AG04449 (cell line): ENCODE results near the gene ITPKA.

Experiments used
- CTCF ChIA-PET: fragments of 350-600 bp; formaldehyde crosslinking; extraction: SDS; loops from one replicate; lab custom pipeline; 2021; ENCODE audit warnings: antibody characterized with exemption; lab: Yijun Ruan, JAX
- POLR2A ChIA-PET: fragments of 400-600, 350-600 bp; formaldehyde crosslinking; extraction: SDS; loops from one replicate; lab custom pipeline; 2020; ENCODE audit warnings: antibody characterized with exemption, inconsistent platforms; lab: Yijun Ruan, JAX
- DNase-seq: peaks from one replicate; pipeline ENCODE4 v3.0.0-alpha.2; 2010; ENCODE audit warnings: low read depth, low spot score
- H3K4me3 ChIP-seq: 2 replicates; pipeline ENCODE4 v1.5.1; 2011; ENCODE audit warnings: low read depth, mild to moderate bottlenecking, control low read depth, low read length
- TF ChIP-seq, protein P1 (sequence below): IDR thresholded peaks from one replicate; pipeline ENCODE4 v1.5.1; 2011; ENCODE audit warnings: mild to moderate bottlenecking, moderate library complexity, low read length, control low read depth, inconsistent platforms; ENCODE audit not compliant: insufficient read depth; ENCODE audit errors: missing control alignments

The ITPKA gene

DNA sequence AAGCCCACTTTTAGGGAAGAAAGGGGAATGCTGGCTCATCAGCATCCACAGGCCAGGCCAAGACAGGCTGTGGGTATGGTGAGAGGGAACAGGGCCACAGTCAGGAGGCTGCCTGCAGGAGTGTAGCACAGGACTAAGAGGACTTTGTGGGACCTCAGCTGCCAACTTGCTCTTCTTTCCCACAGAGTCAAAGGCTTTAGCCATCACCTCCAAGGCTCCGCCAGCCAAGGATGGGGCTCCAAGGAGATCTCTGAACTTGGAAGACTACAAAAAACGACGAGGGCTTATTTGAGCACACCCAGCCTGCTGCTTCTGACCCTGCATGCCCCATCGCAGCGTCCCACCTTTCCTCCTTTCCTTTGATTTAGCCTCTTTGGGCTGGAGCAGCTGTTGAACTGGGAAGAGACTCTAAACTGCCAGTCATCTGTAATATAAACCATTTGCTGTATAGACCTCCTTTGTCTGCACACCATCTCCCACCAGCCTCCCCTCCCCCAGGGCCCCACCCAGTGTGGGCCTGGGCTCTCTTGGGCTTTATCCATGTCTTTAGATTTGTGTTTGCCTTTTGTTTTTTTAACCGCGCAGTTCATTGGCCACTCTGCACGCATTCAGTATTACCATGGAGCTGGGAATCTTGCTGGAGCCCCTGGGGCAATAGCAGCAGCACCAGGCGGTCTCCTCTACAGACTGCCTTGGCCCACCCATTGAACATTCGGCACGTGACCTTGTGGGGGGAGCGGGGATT is 13.1 kb upstream of the ITPKA start:
- no peak for DNase-seq
- TF ChIP-seq, protein P1, sequence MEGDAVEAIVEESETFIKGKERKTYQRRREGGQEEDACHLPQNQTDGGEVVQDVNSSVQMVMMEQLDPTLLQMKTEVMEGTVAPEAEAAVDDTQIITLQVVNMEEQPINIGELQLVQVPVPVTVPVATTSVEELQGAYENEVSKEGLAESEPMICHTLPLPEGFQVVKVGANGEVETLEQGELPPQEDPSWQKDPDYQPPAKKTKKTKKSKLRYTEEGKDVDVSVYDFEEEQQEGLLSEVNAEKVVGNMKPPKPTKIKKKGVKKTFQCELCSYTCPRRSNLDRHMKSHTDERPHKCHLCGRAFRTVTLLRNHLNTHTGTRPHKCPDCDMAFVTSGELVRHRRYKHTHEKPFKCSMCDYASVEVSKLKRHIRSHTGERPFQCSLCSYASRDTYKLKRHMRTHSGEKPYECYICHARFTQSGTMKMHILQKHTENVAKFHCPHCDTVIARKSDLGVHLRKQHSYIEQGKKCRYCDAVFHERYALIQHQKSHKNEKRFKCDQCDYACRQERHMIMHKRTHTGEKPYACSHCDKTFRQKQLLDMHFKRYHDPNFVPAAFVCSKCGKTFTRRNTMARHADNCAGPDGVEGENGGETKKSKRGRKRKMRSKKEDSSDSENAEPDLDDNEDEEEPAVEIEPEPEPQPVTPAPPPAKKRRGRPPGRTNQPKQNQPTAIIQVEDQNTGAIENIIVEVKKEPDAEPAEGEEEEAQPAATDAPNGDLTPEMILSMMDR, result no peak
- POLR2A ChIA-PET, result no interaction called here
- CTCF ChIA-PET, result interaction anchor here (1.3 to 2.8 kb wide), 3 partner anchors 14 to 424 kb away, joined by 3 to 12 read pairs (median 3); no protein-coding TSS in a partner anchor
- H3K4me3 ChIP-seq, result no peak overlapping the region

DNA sequence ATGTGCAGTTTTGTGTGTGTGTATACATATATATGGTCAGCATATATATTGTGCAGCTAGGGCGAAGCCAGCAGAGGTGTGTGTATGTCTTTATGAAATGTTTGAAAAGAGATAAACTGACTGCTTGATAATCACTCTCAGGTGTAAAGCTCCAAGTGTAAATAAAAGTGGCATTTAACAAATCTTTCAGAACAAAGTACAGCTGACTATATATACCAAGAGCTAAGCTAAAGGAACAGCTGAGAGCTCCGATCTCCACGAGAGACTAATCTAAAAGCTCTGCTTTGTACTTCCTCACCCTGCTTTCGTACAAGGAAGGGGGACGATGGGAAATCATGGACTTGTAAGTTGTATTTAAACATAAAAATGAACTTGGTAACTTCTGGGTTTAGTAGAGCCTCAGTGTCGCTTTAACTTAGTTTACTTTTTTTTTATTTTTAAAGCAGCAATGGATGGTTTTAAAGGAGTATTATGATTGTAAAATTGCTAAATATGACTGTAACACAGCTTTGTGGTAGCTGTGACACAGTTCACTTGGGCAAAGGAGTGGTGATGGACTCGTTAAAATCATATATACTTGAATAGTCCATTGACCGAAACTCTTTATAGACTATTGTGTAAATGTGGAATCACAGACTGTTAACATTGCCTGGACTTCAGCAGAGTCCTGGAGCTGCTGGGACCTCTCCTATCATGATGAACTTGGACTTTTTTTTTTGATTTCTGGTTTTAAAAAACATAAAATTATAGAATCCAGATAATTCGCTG is 11.4 kb upstream of the ITPKA start:
- CTCF ChIA-PET, result interaction anchor here (1.3 to 2.8 kb wide), 2 partner anchors 16 to 422 kb away, joined by 3 to 12 read pairs; no protein-coding TSS in a partner anchor
- TF ChIP-seq, protein P1, result no peak
- H3K4me3 ChIP-seq, result no peak overlapping the region
- no peak for DNase-seq
- POLR2A ChIA-PET, result no interaction called here

DNA sequence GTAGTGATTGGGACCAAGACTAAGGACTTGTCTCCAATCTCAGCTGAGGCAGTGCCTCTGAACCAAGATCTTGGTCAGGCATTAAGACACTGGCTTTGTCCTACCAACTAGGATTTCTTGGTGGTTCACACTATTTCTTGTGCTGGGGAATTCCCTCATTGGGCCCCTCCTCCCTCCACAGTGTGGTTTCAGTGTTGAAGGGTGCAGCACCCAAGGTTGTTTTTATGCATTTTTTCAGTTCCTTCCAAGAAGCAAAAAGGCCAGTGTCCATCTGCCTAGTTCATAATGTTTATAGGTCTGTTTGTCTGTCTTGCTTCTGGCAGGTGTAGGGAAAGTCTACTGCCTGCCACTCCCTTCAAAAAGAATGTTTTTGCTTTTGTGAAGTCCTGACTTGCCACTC is 10.6 kb upstream of the ITPKA start:
- DNase-seq, result no peak
- H3K4me3 ChIP-seq, result no peak overlapping the region
- ChIA-PET CTCF (interaction anchor here (2.8 kb wide), 1 partner anchor 17 kb away, joined by 12 read pairs; no protein-coding TSS in a partner anchor), POLR2A (no interaction called here)
- TF ChIP-seq, protein P1, result no peak

DNA sequence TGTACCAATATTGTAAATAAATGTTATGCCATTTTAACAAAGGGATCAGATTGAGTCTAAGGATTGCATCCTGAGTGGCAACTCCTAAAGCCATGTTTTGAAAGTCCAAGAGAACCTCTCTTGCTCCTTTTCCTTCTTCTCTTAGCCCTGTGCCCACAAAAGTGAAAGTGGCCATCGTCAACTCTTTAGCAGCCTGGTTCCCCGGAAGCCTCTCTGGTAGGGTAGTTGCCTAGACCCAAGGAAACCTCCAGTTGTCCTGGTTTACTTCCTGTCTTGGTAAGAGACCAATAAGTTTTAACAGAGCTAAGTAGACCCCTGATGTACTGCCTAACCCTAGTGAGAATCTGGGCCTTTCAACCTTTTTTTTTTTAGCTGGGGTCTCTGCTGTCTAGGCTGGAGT is 10.2 kb upstream of the ITPKA start:
- H3K4me3 ChIP-seq, result no peak overlapping the region
- CTCF ChIA-PET, result interaction anchor here (1.7 kb wide), 1 partner anchor 18 kb away, joined by 7 read pairs; no protein-coding TSS in a partner anchor
- TF ChIP-seq, protein P1, result no peak
- POLR2A ChIA-PET, result no interaction called here
- DNase-seq, result no peak

DNA sequence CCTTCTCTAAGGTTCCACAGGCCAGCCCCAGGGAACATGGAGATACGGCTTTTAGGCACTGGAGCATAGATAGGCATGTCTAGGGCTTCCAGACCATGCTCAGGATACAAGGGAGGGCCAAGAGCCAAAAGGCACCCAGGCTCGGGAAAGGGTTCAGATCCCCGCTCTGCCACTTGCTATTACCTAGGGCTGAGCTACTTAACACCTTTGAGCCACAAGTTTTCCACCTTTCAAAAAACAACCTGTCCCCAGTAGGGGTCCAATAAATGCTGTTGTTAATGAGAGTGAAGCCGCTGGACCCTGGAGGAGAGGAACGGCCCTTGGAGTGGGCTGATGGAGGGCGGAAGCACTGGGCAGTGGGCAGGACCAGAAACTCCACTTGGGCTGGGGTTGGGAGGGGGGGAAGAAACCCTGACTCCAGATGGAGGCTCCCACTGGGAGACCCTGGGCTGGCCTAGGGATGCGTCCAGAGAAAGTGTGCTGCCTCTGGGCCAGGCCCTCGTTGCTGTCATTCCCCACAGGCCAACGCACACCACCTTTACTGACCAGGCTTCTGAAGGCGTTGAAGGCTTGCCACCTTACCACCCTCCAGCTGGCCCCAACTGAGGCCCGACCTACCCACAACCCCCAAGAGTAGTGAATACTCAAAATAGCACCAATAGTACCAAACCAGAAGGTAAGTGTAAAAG is 8.6 kb upstream of the ITPKA start:
- no peak for DNase-seq

More for the DNA sequence above, 8.6 kb upstream of the ITPKA start:
- H3K4me3 ChIP-seq, result no peak overlapping the region
- TF ChIP-seq, protein P1, result no peak
- CTCF ChIA-PET, result interaction anchor here (1.7 kb wide), 1 partner anchor 19 kb away, joined by 7 read pairs; no protein-coding TSS in a partner anchor
- POLR2A ChIA-PET, result interaction anchor here (1.6 kb wide), 1 partner anchor 9 kb away, joined by 4 read pairs; no protein-coding TSS in a partner anchor
